ENCODE results near the gene CHI3L2. TPM values are rescaled to one million over a fixed set of nuclear protein-coding genes. Genes with fewer than 3 reads are reported as not detected.
A peak's percentile ranks its signal among the peaks of the same experiment; 100 is the strongest.

The CHI3L2 gene
- total RNA-seq, 1 donor from 2014 or later: 1.1 TPM

DNA sequence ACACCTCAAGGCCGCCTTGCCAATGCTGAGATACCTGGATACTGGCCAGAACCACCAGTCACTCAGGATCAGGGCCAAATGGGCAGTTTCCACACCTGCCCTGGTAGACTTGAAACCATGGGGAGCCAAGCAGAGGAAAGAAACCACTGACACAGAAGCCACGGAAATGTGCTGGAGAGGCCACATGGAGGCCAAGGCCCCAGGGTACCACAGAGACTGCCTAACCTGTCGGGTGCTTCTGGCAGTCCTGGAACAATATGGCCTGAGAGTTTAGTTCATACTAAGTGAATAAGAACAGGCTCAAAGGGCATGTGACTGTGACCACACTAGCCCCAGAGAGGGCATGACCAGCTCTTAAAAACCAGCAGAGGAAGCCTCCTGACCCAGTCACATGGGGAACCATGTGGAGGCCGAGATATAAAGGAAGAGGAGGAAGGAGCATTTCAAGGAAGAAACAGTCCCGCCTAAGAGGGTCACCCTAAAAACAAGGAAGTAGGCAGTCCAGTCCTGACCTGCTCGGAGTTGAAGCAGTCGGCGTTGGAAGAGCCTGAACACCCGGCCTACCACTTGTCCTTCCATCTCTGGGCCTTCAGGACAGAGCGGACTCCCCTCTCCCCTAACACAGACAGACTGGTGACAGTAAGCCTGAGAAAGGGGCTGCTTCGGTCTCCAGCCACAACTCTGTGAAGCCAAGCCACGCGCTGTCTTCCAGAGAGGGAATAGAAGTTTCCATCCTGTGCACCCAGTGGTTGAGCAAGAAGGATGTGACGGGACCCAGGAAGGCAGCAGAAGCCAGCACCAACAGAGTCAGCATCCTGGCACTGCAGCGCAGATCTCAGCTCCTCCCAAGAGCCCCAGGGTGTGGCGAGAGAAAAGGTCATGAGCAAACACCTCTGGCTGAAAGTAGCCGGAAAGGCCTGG, 27.4 kb upstream of the CHI3L2 start, which contains the start of gene DENND2D:
DENND2D (minus strand) TSS at position 766 of the 921 bp plus-strand sequence; CDS start at position 579, 187 bp downstream.
- no peak for TF ChIP-seq CTCF (IDR thresholded peaks at IDR 0.05; ENCODE audit: borderline replicate concordance)
- H3K36me3 ChIP-seq: no peaks in the 10 kb centered on the region
- peak; percentile 32 for DNase-seq
- no peaks in the 10 kb centered on the region for H3K9me3 ChIP-seq (replicated peaks)
- H3K4me1 ChIP-seq: peaks cover 17% of the 10 kb centered on the region
- H3K27ac ChIP-seq (replicated peaks): peak within 1 kb of the TSS; percentile 46
- H3K27me3 ChIP-seq (ENCODE audit: low read depth): peaks cover 25% of the 10 kb centered on the region
- H3K4me3 ChIP-seq: peak within 1 kb of the TSS; percentile 29
- intact Hi-C loops (cut with micrococcal nuclease): no loop called here

DNA sequence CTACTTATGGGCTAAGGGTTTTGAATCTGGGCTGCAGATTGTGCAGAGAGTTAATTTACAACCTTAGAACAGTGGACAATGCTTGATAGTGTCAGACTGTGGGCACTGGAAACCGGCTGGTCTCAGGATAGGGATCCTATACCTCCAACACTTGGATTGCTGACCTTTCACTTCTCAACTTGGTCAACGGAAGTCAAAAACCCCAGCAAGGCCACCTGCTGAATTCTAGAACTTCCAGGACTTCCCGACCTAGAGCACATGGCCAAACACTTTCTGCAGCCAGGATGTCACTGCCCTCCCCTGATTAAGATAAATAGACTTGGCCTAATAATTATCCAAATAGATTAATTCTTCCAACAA, 26.7 kb upstream of the CHI3L2 start:
- no peak for DNase-seq
- no peaks in the 10 kb centered on the region for H3K9me3 ChIP-seq (replicated peaks)
- H3K27ac ChIP-seq (replicated peaks): peak overlapping the region; percentile 46
- no peak for TF ChIP-seq CTCF (IDR thresholded peaks at IDR 0.05; ENCODE audit: borderline replicate concordance)
- intact Hi-C loops (cut with micrococcal nuclease): no loop called here
- peaks cover 31% of the 10 kb centered on the region for H3K27me3 ChIP-seq (ENCODE audit: low read depth)
- H3K4me1 ChIP-seq: peaks cover 20% of the 10 kb centered on the region
- H3K4me3 ChIP-seq: peak overlapping the region; percentile 29
- no peaks in the 10 kb centered on the region for H3K36me3 ChIP-seq

DNA sequence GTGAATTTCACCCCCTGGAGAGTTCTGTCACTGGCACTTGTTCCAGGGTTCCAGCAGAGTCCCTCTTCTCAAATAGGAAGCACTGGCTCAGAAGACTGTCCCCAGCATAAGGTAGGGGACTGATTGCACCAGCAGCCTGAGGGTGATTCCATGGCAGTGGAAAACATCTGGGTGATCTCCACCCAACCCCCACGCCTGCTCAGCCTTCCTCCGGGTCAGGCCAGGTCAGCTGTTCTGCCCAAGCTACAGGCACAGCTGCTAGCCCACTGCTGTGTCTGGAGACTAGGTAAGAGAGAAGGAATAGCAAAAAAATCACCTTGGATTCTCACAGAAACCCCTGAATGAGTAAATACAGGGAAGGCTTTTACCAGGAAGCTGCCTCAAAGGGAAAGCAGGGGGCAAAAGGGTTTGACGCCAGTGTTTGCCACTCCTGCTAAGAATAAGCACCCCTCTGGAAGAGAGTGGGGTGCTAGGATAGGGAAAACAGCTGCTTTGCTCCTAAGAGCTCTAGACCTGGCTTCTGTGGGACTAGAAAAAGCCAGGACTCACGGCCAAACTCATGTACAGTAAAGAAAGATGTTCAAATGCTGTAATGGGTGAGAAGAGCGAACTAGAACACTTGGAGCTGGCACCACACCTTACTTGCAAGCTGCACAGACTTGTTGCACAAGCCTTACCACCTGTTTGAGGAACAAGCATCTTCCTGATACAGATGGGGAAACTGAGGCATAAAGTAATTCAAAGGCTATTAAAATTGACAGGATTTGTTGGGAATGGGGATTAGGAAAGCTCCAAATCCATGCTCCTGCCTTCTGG, 26.0 kb upstream of the CHI3L2 start:
- no peak for DNase-seq
- no peak for TF ChIP-seq CTCF (IDR thresholded peaks at IDR 0.05; ENCODE audit: borderline replicate concordance)
- intact Hi-C loops (cut with micrococcal nuclease): no loop called here
- no peaks in the 10 kb centered on the region for H3K36me3 ChIP-seq
- H3K4me1 ChIP-seq: peaks cover 20% of the 10 kb centered on the region
- H3K27ac ChIP-seq (replicated peaks): no peak overlapping the region
- H3K27me3 ChIP-seq (ENCODE audit: low read depth): peaks cover 38% of the 10 kb centered on the region
- H3K9me3 ChIP-seq (replicated peaks): no peaks in the 10 kb centered on the region
- H3K4me3 ChIP-seq: no peak overlapping the region

- Histone ChIP-seq H3K4me3 (no peak overlapping the region), H3K27me3 (ENCODE audit: low read depth) (peaks cover 44% of the 10 kb centered on the region), H3K9me3 (replicated peaks) (no peaks in the 10 kb centered on the region), H3K36me3 (no peaks in the 10 kb centered on the region), H3K4me1 (peaks cover 20% of the 10 kb centered on the region), H3K27ac (replicated peaks) (no peak overlapping the region)
- intact Hi-C loops (cut with micrococcal nuclease): no loop called here
- TF ChIP-seq CTCF (IDR thresholded peaks at IDR 0.05; ENCODE audit: borderline replicate concordance): no peak
- no peak for DNase-seq
These were observed 25.2 kb upstream of the CHI3L2 start for GRCh38 chr1:111202366-111202706.

DNA sequence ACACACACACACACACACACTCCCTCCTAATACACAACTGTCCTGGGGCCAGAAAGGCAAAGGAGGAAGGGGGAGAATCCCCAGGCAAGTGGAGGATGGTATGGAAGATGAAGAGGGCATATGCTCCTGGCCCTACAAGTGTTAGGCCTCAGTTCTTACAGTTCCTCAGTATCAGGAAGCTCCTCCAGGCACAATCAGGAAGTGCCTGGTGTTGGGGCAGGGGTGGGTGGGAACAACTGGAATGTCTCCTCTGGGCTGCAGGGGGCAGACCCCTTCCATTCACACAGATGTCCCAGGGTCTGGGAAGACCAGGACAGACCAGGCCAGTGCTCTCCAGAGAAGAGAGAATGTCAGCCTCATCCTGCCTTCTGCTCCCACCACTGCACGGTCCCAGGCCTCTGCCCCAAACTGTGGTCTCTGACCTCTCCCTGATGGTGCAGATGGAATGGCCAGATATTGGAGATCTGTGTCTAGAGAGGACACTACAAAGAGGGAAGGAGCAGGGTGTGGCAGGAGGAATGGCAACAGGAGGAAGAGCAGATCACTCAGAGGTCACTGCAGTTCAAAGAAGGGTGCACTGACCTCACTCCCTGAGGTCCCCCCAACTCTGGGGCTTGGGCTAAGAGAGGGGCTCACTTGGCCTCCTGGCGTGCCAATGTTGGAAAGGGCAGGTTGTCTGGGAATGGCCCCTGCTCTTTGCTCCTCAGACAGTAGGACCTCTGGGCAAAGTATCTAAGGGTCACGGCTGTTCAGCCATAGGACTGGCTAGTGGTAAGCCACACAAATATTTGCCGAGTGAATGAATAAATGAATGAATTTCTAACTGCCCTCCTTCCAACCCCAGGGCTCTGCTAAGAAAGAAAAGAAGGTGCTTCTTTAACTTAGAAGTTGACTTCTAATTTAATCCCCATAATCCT, 24.5 kb upstream of the CHI3L2 start:
- no peak overlapping the region for H3K27ac ChIP-seq (replicated peaks)
- intact Hi-C loops (cut with micrococcal nuclease): no loop called here
- peak overlapping the region; percentile 77 for H3K4me3 ChIP-seq
- H3K36me3 ChIP-seq: no peaks in the 10 kb centered on the region
- DNase-seq: no peak
- no peak for TF ChIP-seq CTCF (IDR thresholded peaks at IDR 0.05; ENCODE audit: borderline replicate concordance)
- H3K9me3 ChIP-seq (replicated peaks): no peaks in the 10 kb centered on the region
- peaks cover 44% of the 10 kb centered on the region for H3K27me3 ChIP-seq (ENCODE audit: low read depth)
- H3K4me1 ChIP-seq: peaks cover 20% of the 10 kb centered on the region
